Natural killer cell (primary cell): Measurements from ENCODE around the gene C12orf56. TPM values are rescaled to one million over a fixed set of nuclear protein-coding genes. Genes with fewer than 3 reads are reported as not detected.
A peak's percentile ranks its signal among the peaks of the same experiment; 100 is the strongest.

Experiments used
- ATAC-seq, 3 donors: fragments of 150-1000 bp in 2 of 3; fragments of 200-7000 bp in 1 of 3; cut with Tn5 transposase; 1 replicate in 1 of 3; 2 replicates in 2 of 3; pipeline ENCODE4 v1.10.0; 2021; ENCODE audit warnings: mild to moderate bottlenecking in 2 of 3, moderate library complexity in 2 of 3
- DNase-seq, 2 donors: peaks; one replicate each; pipeline versions ENCODE4 v3.0.0 to v3.0.0-alpha.2; 2013 to 2021; ENCODE audit warnings: mixed read lengths in 1 of 2
- H3K27ac ChIP-seq: one replicate; pipeline ENCODE4 v1.5.1; 2013; ENCODE audit warnings: mild to moderate bottlenecking, low read length
- H3K27me3 ChIP-seq: one replicate; pipeline ENCODE4 v1.6.1; 2013; ENCODE audit warnings: low read length; ENCODE audit not compliant: control insufficient read depth, insufficient read depth
- H3K36me3 ChIP-seq: one replicate; pipeline ENCODE4 v1.6.1; 2013; ENCODE audit warnings: low read length; ENCODE audit not compliant: control insufficient read depth, insufficient read depth
- H3K4me1 ChIP-seq: one replicate; pipeline ENCODE4 v1.6.1; 2013; ENCODE audit warnings: low read length; ENCODE audit not compliant: control insufficient read depth, insufficient read depth
- H3K4me3 ChIP-seq: one replicate; pipeline ENCODE4 v1.5.1; 2013; ENCODE audit warnings: low read length
- H3K9me3 ChIP-seq: one replicate; pipeline ENCODE4 v1.6.1; 2013; ENCODE audit warnings: low read length; ENCODE audit not compliant: control insufficient read depth, insufficient read depth
- H3K27ac Mint-ChIP-seq, 2 donors: one replicate each; pipeline ENCODE4 v1.8.0; 2022; ENCODE audit warnings: mild to moderate bottlenecking in 2 of 2, mixed read lengths in 2 of 2, moderate library complexity in 1 of 2
- H3K27me3 Mint-ChIP-seq, 2 donors: one replicate each; pipeline ENCODE4 v1.8.0; 2022; ENCODE audit warnings: low read depth in 2 of 2, mixed read lengths in 2 of 2
- H3K36me3 Mint-ChIP-seq: one replicate; pipeline ENCODE4 v1.8.0; 2022; ENCODE audit warnings: mixed read lengths
- H3K4me1 Mint-ChIP-seq, 2 donors: one replicate each; pipeline ENCODE4 v1.8.0; 2022; ENCODE audit warnings: mixed read lengths in 2 of 2
- H3K4me3 Mint-ChIP-seq: one replicate; pipeline ENCODE4 v1.8.0; 2022; ENCODE audit warnings: mild to moderate bottlenecking, moderate library complexity, mixed read lengths
- H3K9me3 Mint-ChIP-seq, 2 donors: one replicate each; pipeline ENCODE4 v1.8.0; 2022; ENCODE audit warnings: mixed read lengths in 2 of 2
- WGBS: methylation state at CpG from one replicate; pipeline ENCODE4 v1.1.7; 2013; ENCODE audit warnings: missing lambda C conversion rate; ENCODE audit not compliant: insufficient coverage; 5-methylcytosine and 5-hydroxymethylcytosine counted together
- intact Hi-C: fragments of 100-400 bp; cut with micrococcal nuclease; formaldehyde crosslinking; loops from one replicate; pipeline ENCODE4 v1.14.2; 2022
- total RNA-seq, 4 donors: library from RNA; stranded (reverse); fragments of 120-200 nt in 1 of 4; gene quantifications; one replicate each; pipeline versions ENCODE4 v1.2.3 to v1.2.4, GENCODE V29; 2013 to 2022
- TF ChIP-seq, protein P1 (sequence below): fragments of 200-600 bp; IDR thresholded peaks from one replicate; pipeline ENCODE4 v1.8.0; 2022; ENCODE audit warnings: antibody characterized with exemption

C12orf56 gene
- total RNA-seq, 3 donors from 2014 or later (not counting 1 experiment from before 2014, with no cell fraction given): not detected

DNA sequence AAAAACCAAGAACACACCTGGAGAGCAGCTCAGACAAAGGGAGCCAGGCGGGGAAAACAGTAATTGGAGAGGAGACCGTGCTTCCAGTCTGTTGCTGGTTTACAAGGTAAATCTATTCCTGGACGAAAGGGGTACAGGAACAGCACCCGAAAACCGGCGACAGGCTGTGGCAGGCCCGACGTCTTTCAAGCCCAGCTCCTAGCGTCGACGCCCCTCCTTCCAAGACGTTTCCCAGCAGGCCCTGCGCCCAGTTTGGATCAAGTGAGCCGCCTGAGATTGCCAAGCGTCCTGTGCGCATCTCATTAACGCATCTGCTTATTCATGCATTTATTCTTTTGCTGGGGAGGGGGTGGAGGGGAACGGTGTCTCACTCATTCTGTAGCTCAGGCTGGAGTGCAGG is 1.4 kb downstream of the C12orf56 start:
- Mint-ChIP-seq H3K27me3 (peaks cover 0 to 17% of the 10 kb centered on the region in 2 donors), H3K9me3 (no peaks in the 10 kb centered on the region), H3K4me1 (peaks cover 0 to 4% of the 10 kb centered on the region in 2 donors), H3K4me3 (no peak overlapping the region), H3K27ac (no peak overlapping the region), H3K36me3 (no peaks in the 10 kb centered on the region)
- Histone ChIP-seq H3K36me3 (no peaks in the 10 kb centered on the region), H3K9me3 (no peaks in the 10 kb centered on the region), H3K27ac (no peak overlapping the region), H3K4me1 (peaks cover 9% of the 10 kb centered on the region), H3K4me3 (no peak overlapping the region), H3K27me3 (peaks cover 6% of the 10 kb centered on the region)
- no peak for ATAC-seq
- TF ChIP-seq, protein P1, sequence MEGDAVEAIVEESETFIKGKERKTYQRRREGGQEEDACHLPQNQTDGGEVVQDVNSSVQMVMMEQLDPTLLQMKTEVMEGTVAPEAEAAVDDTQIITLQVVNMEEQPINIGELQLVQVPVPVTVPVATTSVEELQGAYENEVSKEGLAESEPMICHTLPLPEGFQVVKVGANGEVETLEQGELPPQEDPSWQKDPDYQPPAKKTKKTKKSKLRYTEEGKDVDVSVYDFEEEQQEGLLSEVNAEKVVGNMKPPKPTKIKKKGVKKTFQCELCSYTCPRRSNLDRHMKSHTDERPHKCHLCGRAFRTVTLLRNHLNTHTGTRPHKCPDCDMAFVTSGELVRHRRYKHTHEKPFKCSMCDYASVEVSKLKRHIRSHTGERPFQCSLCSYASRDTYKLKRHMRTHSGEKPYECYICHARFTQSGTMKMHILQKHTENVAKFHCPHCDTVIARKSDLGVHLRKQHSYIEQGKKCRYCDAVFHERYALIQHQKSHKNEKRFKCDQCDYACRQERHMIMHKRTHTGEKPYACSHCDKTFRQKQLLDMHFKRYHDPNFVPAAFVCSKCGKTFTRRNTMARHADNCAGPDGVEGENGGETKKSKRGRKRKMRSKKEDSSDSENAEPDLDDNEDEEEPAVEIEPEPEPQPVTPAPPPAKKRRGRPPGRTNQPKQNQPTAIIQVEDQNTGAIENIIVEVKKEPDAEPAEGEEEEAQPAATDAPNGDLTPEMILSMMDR: no peak
- no peak for DNase-seq
- intact Hi-C loops: no loop called here
- 89% methylated on average over 18 of the region's 18 CpGs for WGBS

GRCh38 chr12:64387197-64387816 is 3.3 kb downstream of the C12orf56 start:
- no peaks in the 10 kb centered on the region for H3K36me3 Mint-ChIP-seq
- Histone ChIP-seq H3K27ac (no peak overlapping the region), H3K27me3 (peaks cover 6% of the 10 kb centered on the region), H3K36me3 (no peaks in the 10 kb centered on the region), H3K4me3 (no peak overlapping the region), H3K9me3 (no peaks in the 10 kb centered on the region), H3K4me1 (peaks cover 9% of the 10 kb centered on the region)
- DNase-seq (no peak), ATAC-seq (no peak)
- H3K4me3 Mint-ChIP-seq: no peak overlapping the region
- peaks cover 0 to 20% of the 10 kb centered on the region in 2 donors for H3K27me3 Mint-ChIP-seq
- TF ChIP-seq, protein P1: no peak
- intact Hi-C loops: no loop called here
- peaks cover 0 to 4% of the 10 kb centered on the region in 2 donors for H3K4me1 Mint-ChIP-seq
- no peak overlapping the region for H3K27ac Mint-ChIP-seq
- 98% methylated on average over 5 of the region's 6 CpGs for WGBS
- no peaks in the 10 kb centered on the region for H3K9me3 Mint-ChIP-seq

DNA sequence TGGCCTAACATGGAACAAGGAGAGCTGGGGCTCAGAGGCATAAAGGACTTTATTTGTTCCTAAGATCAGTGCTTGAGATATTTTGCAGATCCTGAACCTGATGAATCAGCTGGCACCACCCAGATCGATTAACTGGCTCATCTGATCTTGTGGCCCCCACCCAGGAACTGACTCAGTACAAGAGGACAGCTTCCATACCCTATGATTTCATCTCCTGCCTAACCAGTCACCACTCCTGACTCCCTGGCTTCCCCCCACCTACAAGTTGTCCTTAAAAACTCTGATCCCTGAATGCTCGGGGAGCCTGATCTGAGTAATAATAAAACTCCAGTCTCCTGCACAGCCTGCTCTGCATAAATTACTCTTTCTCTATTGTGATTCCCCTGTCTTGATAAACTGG is 5.1 kb downstream of the C12orf56 start:
- TF ChIP-seq, protein P1: no peak
- Histone ChIP-seq H3K36me3 (no peaks in the 10 kb centered on the region), H3K4me1 (peaks cover 6% of the 10 kb centered on the region), H3K27ac (no peak overlapping the region), H3K27me3 (peaks cover 4% of the 10 kb centered on the region), H3K4me3 (no peak overlapping the region), H3K9me3 (no peaks in the 10 kb centered on the region)
- H3K4me3 Mint-ChIP-seq: no peak overlapping the region
- H3K4me1 Mint-ChIP-seq: no peaks in the 10 kb centered on the region
- intact Hi-C loops: no loop called here
- peaks cover 5% of the 10 kb centered on the region for H3K36me3 Mint-ChIP-seq
- peaks cover 7 to 13% of the 10 kb centered on the region in 2 donors for H3K27me3 Mint-ChIP-seq
- WGBS: 71% methylated on average over 2 of the region's 2 CpGs
- ATAC-seq (no peak), DNase-seq (no peak)
- H3K27ac Mint-ChIP-seq: no peak overlapping the region
- H3K9me3 Mint-ChIP-seq: peaks cover 2 to 5% of the 10 kb centered on the region in 2 donors

GRCh38 chr12:64385019-64385418 is 5.5 kb downstream of the C12orf56 start:
- Mint-ChIP-seq H3K27ac (no peak overlapping the region), H3K9me3 (peaks cover 2 to 7% of the 10 kb centered on the region in 2 donors), H3K27me3 (peaks cover 7 to 13% of the 10 kb centered on the region in 2 donors), H3K4me1 (no peaks in the 10 kb centered on the region), H3K36me3 (peaks cover 10% of the 10 kb centered on the region), H3K4me3 (no peak overlapping the region)
- peak in 1 of 2 donors; percentile 57 for DNase-seq
- TF ChIP-seq, protein P1: no peak
- H3K9me3 ChIP-seq: no peaks in the 10 kb centered on the region
- peaks cover 4% of the 10 kb centered on the region for H3K27me3 ChIP-seq
- ATAC-seq: no peak
- peaks cover 3% of the 10 kb centered on the region for H3K4me1 ChIP-seq
- no peak overlapping the region for H3K27ac ChIP-seq
- 48% methylated on average over 3 of the region's 3 CpGs for WGBS
- no peak overlapping the region for H3K4me3 ChIP-seq
- H3K36me3 ChIP-seq: no peaks in the 10 kb centered on the region
- intact Hi-C loops: no loop called here
